ENCODE measurements around the gene NBAS.
"Not testable (repeated sequence)": the region's sequence is repeated elsewhere in the genome, so short reads cannot be mapped to it uniquely, and the experiment has no call there.

Gene NBAS

GRCh38 chr2:15533860-15534480 lies 27.2 kb downstream of the NBAS start:
- no peak for FAIRE-seq
- DNase-seq (ENCODE audit: low spot score) = no peak

GRCh38 chr2:15532996-15533395 lies 28.1 kb downstream of the NBAS start:
- no peak for DNase-seq (ENCODE audit: low spot score)
- no peak for FAIRE-seq

DNA sequence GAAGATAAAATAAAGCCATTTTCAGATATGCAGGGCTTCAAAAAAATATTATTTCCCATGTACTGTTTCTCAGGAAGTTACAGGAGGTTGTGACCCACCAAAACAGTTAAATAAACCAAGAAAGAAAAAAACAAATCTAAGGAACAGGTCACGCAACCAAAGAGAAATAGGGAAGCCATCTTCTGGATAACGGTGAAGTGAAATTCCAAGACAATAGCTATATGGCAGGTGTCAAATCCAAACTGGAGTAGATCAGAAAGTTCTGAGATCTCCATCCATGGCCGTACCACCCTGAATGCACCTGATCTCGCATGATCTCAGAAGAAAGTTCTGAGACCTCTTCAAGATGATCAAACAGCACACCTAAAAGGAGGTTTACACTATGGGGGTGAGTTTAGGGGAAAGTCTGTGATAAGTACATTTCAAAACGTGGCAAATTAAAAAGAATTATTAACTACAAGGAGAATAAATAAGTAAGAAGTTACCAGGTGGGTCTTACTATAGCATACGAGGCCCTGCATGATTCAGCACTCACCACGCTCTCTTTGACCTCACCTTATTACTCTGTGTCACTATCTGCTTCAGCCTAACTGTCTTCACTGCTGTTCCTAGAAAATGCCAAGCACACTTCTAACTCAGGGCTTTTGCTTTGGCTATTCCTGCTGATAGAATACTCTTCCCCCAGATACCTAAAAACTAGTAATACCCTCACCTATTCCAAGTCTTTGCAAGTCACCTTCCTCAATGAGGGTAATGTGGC lies 29.9 kb downstream of the NBAS start:
- no peak for FAIRE-seq

GRCh38 chr2:15527074-15527739 lies 33.9 kb downstream of the NBAS start:
- no peak for FAIRE-seq
- no peak for DNase-seq (ENCODE audit: low spot score)

More for the DNA sequence above, 29.9 kb downstream of the NBAS start:
- DNase-seq (ENCODE audit: low spot score) = no peak

DNA sequence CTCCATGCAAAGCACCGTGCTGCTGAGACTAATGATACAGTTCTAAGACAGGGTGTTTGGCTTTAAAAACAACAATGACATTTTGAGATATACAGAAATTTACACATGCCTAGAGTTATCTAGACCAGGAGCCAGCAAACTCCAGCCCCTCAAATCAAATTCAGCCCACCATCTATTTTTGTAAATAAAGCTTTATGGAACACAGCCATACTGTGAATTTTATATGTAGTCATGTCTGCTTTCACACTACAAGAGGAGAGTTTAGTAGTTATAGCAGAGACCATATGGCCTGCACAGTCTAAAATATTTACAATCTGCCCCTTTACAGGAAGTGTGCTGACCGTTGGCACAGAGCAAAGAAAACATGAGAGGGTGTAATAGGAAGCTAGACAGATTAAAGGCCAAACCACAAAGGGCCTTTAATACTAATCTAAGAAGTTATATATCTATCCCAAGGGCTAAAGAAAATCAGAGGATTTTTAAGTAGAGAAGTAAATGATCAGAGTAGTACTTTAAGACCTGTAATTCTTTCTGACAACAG lies 39.4 kb downstream of the NBAS start:
- FAIRE-seq (no peak), DNase-seq (ENCODE audit: low spot score) (no peak)

GRCh38 chr2:15520346-15520745 lies 40.8 kb downstream of the NBAS start:
- FAIRE-seq = no peak

DNA sequence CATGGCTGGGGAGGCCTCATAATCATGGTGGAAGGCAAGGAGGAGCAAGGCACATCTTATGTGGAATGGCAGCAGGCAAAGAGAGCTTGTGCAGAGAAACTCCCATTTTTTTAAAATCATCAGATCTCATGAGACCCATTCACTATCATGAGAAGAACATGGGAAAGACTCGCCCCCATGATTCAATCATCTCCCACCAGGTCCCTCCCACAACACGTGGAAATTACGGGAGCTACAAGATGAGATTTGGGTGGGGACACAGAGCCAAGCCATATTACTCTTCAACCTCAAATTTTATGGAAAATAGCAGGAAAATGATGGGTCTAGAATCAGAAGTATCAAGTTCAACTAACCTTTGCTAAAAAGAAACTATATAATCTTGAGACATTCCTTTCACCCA lies 42.4 kb downstream of the NBAS start:
- not testable (repeated sequence) for FAIRE-seq; DNase-seq (ENCODE audit: low spot score)

More at GRCh38 chr2:15520346-15520745, 40.8 kb downstream of the NBAS start:
- no peak for DNase-seq (ENCODE audit: low spot score)

DNA sequence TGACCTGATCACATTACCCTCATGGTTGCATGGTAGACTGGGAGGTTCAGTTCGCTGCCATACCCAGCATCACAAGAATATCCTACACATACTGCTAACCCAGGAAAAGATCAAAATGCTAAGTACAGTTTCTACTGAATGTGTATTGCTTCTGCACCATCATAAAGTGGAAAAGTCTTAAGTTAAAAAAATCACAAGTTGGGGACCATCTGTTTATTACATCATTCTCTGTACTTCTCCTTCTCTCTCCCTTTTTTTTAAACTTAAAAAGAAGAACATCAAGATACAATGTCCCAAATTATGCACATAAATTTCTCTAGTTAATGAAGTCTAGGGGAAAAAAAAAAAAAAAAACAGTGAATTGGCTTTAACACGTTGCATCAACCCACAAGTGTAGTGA lies 43.3 kb downstream of the NBAS start:
- DNase-seq (ENCODE audit: low spot score) (no peak), FAIRE-seq (no peak)

- FAIRE-seq (no peak), DNase-seq (ENCODE audit: low spot score) (no peak)
Measured at GRCh38 chr2:15511686-15512085, 49.4 kb downstream of the NBAS start.

DNA sequence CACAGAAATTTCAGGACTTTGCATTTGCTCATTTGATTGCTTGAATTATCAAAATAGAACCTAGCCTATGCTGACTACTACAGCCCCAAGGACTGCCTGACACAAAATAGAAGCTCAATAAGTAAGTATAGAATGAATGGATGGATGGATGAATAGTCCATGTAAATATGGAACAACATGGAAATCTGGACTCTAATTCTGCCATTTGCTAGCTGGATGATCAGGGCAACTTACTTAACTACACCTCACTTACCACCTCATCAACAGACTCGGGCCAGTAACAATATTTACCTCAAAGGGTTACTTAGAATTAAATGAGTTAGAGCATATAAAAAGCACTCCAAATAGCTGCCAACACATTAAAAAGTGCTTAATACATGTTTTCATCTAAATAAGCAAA lies 50.6 kb downstream of the NBAS start:
- peak; percentile 13 for FAIRE-seq

GRCh38 chr2:15510131-15510530 lies 51.0 kb downstream of the NBAS start:
- DNase-seq (ENCODE audit: low spot score) (no peak), FAIRE-seq (no peak)

More for the DNA sequence above, 50.6 kb downstream of the NBAS start:
- no peak for DNase-seq (ENCODE audit: low spot score)

DNA sequence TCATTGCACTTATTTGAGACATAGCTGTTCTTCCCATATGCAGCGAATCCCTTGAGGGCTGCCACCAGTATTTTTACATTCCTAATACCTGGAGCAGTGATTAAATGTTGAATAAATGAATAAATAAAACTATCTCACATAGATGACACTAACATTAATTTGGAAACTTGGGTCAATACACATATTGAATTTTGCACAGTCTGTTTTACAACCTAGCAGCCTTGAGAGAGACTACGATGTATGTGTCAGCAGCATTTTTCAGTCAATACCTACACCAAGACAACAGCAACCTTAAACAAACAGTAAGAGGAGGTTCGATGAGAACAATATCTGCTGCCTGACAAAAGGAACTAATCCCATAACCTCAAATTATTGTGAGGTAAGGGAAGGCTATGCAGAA lies 53.4 kb downstream of the NBAS start:
- FAIRE-seq (no peak), DNase-seq (ENCODE audit: low spot score) (no peak)

GRCh38 chr2:15507061-15507460 lies 54.1 kb downstream of the NBAS start:
- FAIRE-seq = no peak
- DNase-seq (ENCODE audit: low spot score) = no peak

DNA sequence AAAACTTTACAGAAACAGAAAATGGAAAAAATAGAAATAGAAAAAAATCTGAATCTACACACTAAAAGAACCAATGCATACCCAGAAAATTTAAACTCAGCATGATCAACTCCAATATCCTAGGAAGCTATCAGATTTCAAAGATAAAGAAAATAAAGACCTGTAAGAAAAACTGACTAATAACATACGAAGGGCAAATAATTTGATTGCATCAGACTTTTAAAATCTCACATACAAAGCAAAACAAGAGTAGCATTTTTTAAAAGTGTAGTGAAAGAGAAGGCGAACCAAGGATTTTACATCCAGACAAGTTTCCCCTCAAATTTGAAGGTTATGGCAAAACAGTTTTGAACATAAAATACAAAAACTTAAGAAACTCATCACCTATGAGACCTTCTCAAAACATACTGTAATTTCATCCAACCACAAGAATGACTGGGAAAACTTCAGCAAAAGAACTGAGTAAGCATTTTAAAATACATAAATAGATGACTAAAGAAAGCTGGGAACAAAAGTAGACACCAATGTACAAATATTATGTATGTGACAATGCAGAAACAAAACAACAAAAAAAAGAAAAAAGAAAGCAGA lies 54.8 kb downstream of the NBAS start:
- FAIRE-seq (no peak), DNase-seq (ENCODE audit: low spot score) (no peak)

- DNase-seq (ENCODE audit: low spot score) (no peak), FAIRE-seq (no peak)
Measured at GRCh38 chr2:15504882-15505663, 56.1 kb downstream of the NBAS start.

GRCh38 chr2:15499251-15499650 lies 61.9 kb downstream of the NBAS start:
- peak; percentile 5 for FAIRE-seq
- not testable (repeated sequence) for DNase-seq (ENCODE audit: low spot score)

- no peak for FAIRE-seq
Measured at GRCh38 chr2:15498554-15498953, 62.6 kb downstream of the NBAS start.

DNA sequence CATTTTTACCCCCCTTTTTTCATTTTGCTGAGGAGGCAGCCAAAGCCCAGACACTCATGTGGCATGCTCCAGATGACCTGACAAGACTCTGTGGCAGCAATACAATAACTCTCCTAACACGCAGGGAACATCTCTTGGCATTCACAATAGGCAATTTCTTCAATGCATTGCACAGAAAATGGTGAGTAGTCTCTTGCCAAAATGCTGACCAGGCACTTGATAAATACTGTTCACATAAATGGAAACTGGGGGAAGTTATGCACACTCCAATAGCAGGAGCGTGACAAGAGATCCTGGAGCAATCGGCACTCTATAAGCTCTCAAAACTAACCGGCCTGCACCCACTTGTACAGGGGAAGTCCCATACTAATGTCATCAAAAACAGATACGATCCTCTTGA lies 66.3 kb downstream of the NBAS start:
- DNase-seq (ENCODE audit: low spot score) (no peak), FAIRE-seq (no peak)

More at GRCh38 chr2:15498554-15498953, 62.6 kb downstream of the NBAS start:
- DNase-seq (ENCODE audit: low spot score) = no peak

- no peak for FAIRE-seq
- DNase-seq (ENCODE audit: low spot score) = no peak
Measured at GRCh38 chr2:15492773-15493325, 68.3 kb downstream of the NBAS start.

- FAIRE-seq (no peak), DNase-seq (ENCODE audit: low spot score) (no peak)
Measured at GRCh38 chr2:15486770-15487169, 74.4 kb downstream of the NBAS start.

DNA sequence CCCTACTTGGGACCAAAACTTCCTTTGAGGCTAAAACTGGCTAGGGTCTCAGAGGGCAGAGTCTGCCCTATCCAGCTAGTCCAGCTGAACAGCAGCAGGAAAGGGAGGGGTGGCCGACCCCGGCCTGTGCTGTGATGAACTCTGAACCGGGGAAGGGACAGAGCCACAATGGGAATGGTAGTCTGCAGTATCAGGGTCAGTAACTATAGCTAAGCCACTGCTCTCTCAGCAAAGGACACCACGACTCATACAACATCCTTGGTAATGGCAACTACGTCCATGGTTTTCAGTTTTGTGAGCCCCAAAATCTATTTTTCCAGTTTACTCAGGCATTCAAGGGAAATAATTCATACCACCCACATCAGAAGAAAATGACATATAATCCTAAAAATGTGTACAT lies 75.2 kb downstream of the NBAS start:
- FAIRE-seq = no peak
- no peak for DNase-seq (ENCODE audit: low spot score)

Measured in urothelium cell line (cell line).